NCI-H526 (cell line): ENCODE measurements around the gene PIGO.

Source experiments
- DNase-seq, 2 experiments: peaks; one replicate each; lab custom pipeline; 2025; lab: John Stamatoyannopoulos, UW

PIGO gene

DNA sequence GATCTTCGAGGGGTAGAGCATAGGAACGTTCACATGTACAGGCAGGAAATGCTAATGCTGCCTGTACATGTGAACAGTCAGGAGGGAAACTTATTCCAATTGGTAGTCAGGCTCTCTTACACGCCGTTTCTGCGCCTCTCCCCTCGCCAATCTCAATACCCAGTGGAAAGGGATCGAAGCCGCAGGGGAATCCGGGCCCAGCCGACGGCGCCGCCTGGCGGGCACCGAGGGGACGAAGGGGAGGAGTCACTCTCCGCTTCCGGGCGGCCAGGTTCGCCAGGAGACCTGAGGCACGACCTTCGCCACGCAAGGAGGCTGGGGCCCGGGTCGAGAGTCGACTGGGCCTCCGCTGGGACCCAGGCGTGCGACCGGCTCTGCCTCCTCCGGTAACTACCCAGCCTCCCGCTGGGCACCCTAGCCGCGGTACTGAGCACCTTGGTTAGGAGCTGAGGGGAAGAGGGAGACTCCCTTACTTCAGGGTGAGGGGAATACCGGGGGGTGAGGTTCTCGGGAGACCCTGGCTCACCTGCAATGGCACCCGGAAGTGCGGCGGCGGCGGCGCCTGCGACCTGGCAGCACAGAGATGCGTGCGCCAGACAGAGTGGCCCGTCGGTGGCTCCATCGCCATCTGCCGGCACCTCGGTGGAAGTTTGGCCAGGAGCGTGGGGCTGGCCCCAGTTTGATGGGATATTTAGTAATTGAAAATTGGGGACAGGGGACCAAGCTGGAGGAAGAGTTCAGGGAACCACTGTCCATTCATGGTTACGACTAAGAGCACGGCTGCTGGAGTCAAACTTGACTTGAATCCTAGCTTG, at the start of gene PIGO:
Gene PIGO (minus strand): TSS at position 557 of the 815 bp plus-strand sequence. CDS start 1,026 bp downstream, outside the sequence.
- peak; percentile 78 to 92 for DNase-seq

- no peak for DNase-seq
Observed at GRCh38 chr9:35142037-35142436, 45.6 kb upstream of the PIGO start.

- no peak for DNase-seq
Observed at GRCh38 chr9:35140093-35140492, 43.7 kb upstream of the PIGO start.

GRCh38 chr9:35136866-35137265, 40.5 kb upstream of the PIGO start:
- DNase-seq = no peak

DNA sequence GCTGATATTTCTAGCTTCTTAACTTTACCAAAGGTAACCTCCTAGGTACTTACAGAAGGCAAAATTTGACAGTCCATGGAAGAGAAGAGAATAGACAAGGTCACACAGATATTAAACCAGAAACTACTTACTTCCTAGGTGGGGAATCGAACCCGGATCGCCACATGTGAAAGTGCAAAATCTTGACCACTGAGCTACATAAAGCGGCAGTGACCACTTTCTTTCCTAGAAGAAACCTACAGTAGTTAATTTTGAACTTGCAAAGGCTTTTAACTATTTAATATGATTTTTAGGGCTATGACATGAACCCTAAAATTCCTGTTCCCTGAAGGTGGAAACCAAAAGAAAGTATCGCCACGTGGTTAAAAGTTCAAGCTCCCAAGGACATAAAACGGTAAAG, 39.6 kb upstream of the PIGO start:
- no peak for DNase-seq

GRCh38 chr9:35134920-35135319, 38.5 kb upstream of the PIGO start:
- DNase-seq = no peak

GRCh38 chr9:35116898-35117551, 20.6 kb upstream of the PIGO start:
- peak; percentile 81 to 96 for DNase-seq

- no peak for DNase-seq
Observed at GRCh38 chr9:35116539-35116897, 20.1 kb upstream of the PIGO start.

DNA sequence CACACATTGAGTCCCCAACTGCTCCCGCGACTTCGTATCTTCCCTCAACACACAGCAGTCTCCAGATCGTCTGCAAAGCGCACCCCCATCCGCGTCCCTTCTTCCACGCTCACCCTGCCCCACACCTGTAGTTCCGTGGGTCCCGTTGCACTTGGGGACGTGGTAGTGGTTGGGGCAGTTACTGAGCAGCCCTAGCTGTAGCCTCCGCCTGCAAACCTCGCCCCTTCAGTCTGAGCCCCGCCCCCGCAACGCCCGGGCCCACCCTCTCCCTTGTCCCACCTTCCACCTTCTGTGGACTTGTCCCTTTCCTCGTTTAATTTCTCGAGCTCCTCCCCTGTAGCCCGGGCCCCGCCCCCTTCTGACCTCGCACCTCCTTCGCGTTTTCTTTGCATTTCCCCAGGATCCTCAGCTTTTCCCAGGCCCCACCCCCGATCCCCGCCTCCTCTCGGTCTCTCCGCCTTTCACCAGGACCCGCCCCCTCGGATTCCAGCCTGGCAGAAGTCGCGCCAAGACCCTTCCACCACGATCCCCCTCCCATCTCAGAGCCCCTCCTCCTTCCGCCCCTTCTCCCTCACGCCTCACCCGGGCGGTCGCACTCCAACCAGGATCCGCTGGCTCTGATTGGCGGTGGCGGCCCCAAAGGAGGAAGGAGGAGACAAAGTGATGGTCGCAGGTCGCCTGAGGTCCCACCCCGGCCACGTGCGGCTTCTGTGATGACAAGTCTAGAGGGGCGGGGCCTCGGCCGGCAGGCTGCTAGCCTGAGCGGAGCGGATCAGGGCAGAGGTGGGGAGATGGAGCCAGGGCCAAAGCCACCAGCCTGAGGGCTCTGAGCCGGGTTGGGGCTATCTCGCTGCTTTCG, 19.5 kb upstream of the PIGO start, which contains the start of gene ATOSB:
Gene ATOSB (minus strand): TSS at position 183 of the 859 bp plus-strand sequence. CDS start 7,588 bp downstream, outside the sequence.
- peak; percentile 90 to 93 for DNase-seq

DNA sequence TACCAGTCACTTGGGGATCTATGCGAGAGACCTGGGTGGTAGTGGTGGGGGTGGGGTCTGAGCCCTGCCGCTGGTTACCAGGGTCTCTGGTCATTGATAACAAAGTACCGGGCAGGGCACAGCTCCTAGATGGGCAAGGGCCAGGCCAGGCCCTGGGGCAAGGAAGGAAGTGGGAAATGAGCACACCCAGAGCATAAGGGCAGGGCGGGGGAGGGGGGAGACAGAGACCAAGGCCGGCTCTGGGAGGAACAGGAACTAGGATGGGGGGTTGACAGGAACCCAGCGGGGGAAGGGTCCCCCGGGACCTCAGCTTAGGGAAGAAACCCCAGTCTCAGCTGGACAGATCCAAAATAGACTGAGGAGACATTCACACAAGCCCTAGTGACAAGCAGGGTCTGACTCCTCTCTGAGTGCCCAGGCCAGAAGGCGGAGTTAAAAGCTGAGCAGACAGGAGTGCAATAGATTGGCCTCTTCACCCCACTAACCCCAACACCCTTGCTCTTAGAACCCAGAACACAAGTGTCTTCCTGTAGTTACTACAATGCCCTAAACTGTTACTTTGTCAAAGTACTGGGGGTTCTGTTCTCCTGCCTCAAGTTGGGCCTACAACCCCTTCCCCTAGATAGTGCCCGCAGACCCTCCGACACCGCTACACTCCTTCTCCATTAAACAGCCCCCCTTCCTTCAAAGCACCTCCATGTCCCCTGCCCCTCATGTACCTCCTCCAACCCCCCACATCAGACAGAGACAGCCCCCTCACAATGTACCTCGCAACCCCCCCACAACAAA, 18.6 kb upstream of the PIGO start:
- DNase-seq = peak in 1 of 2 experiments; percentile 26

DNA sequence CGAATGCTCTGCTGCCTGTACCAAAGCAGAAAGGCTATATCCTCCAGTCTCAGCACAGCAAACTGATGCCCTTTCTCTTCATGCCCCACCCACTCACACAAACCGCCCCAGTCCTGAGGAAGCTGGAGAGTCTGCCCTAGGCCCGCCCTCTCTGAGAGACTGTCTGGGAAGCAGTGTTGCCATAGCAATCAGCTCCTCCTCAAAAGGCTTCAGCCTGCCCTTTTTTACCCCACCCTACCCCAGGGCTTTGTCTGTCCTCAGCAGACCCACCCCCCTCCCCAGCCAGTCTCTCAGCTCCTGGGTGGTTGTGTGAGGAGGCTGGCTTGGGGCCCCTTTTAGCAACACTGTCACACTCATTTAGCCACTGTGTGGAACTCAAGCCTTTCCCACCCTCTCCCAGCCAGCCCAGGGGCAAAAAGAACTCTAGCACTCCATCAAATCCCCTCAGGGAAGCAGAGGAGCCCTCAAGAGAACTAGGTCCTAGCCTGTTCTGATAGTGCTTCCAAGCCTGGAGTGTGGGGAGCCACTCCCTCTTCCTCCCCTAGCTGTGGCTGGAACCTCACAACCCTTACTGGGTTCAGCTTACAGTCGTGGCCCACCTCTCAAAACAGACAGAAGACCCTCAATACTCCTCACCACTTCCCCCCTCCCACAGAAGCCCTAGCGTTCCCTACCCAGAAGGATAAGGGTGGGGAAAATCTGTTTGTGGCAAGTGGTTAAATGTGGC, 17.9 kb upstream of the PIGO start:
- DNase-seq = peak; percentile 47 to 70

DNA sequence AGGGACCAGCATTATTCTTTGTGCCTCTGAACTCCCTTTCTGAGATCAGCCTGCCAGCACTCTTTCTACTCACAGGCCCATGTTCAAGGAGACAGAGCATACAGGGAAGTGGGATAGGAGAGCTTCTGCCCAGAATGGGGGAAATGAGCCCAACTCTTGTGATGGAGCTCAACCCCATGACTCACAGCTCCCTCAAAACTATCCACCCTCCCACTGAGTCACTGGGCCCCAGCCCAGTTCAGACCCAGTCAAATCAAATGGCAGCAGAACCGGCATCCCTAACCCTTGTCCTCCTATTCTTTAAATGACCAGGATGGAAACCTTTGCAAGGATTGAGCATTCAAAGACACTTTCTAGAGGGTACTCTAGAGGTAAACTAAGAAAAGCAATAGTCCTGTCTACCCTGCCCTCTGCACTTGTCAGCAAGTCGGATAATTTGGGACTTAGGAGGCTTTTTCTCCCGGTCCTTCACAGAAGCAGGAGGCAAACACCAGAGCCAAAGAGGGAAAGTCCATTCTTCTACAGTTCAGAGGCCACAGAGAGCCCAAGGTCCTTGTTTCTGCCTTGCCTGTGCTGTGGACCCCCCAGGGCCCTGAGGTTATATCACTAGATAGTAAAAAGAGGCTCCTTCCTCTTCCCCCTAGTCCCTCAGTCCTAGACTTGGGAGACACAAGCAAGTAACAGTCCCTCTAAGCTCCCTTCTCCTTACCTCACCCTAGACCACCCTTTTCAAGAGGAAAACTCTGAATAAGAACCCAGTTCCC, 16.0 kb upstream of the PIGO start:
- no peak for DNase-seq

GRCh38 chr9:35111001-35111933, 14.9 kb upstream of the PIGO start:
- DNase-seq = peak; percentile 94 to 98

GRCh38 chr9:35110327-35110761, 14.0 kb upstream of the PIGO start:
- DNase-seq = no peak

- no peak for DNase-seq
Observed at GRCh38 chr9:35108946-35109575, 12.7 kb upstream of the PIGO start.

- DNase-seq = no peak
Observed at GRCh38 chr9:35108461-35108860, 12.1 kb upstream of the PIGO start.

DNA sequence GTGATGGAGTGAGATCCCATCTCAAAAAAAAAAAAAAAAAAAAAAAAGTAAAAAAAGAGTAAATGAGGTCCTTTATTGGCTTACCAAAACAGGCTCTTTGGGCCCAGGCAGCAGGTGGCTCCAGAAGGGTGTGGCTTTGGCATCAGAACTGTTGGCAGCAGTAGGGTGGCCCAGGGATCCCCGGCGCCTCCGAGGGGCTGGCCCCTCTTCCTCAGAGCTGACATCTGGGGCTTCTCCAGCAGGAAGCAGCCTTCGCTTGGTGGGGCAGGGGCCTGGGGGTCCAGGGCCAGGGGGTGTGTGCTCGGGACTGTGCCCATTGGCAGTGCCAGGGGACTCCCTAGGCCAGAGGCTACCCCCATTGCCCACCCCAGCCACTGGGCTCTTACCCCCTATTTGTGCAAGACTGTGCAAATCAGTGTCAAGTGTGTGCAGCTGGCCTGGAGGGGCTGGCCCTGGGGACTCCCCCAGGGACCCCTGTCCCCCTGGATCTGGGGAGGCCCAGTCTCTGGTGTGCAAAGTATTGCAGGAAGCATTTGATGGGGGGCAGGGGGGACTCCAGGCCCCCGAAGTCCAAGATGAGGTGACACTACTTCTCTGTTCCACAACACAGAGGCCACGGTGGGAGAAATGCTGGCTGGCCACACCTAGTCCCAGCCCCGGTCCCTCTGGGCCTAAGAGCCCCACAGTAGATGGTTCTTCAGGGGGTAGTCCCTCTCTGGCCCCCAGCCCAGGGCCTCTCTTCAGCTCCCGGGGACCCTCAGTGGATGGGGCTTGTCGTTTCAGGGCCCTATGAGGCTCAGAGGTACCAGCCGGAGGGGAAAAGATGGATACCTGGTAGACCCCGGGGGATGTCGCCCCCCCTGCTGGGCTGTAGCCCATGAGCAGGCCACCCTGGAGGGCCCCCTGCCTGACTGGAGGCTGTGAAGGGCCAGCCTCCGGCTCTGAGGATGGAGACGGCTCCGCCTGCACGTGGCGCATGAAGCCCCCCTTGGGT, 11.2 kb upstream of the PIGO start:
- no peak for DNase-seq
